Measurements from ENCODE around the gene ZFP36L1. TPM values are rescaled to one million over a fixed set of nuclear protein-coding genes. Genes with fewer than 3 reads are reported as not detected.

Gene ZFP36L1
- total RNA-seq: 434 TPM

GRCh38 chr14:68792979-68793733, at the start of gene ZFP36L1:
TSS of gene ZFP36L1 (minus strand) at chr14:68793067. CDS start at chr14:68792938, 129 bp downstream.
- intact Hi-C loops (cut with DNase I): no loop called here
- DNase-seq (ENCODE audit: low spot score): peak; percentile 97
- peak; percentile 80 for ATAC-seq

GRCh38 chr14:68842298-68842697, 49.4 kb upstream of the ZFP36L1 start:
- DNase-seq (ENCODE audit: low spot score) (no peak), ATAC-seq (no peak)
- intact Hi-C loops (cut with DNase I): no loop called here

GRCh38 chr14:68841016-68841809, 48.3 kb upstream of the ZFP36L1 start:
- DNase-seq (ENCODE audit: low spot score): no peak
- no peak for ATAC-seq
- intact Hi-C loops (cut with DNase I): no loop called here

- no peak for ATAC-seq
- intact Hi-C loops (cut with DNase I): no loop called here
- no peak for DNase-seq (ENCODE audit: low spot score)
Observed at GRCh38 chr14:68840454-68840853, 47.6 kb upstream of the ZFP36L1 start.

- no peak for DNase-seq (ENCODE audit: low spot score)
- ATAC-seq: no peak
- intact Hi-C loops (cut with DNase I): no loop called here
Observed at GRCh38 chr14:68836082-68836481, 43.2 kb upstream of the ZFP36L1 start.

- ATAC-seq: peak; percentile 39
- intact Hi-C loops (cut with DNase I): no loop called here
Observed at GRCh38 chr14:68834816-68835215, 41.9 kb upstream of the ZFP36L1 start.

GRCh38 chr14:68828698-68829097, 35.8 kb upstream of the ZFP36L1 start:
- no peak for ATAC-seq
- intact Hi-C loops (cut with DNase I): no loop called here
- no peak for DNase-seq (ENCODE audit: low spot score)

More at GRCh38 chr14:68834816-68835215, 41.9 kb upstream of the ZFP36L1 start:
- DNase-seq (ENCODE audit: low spot score): no peak

- intact Hi-C loops (cut with DNase I): no loop called here
- DNase-seq (ENCODE audit: low spot score): no peak
- no peak for ATAC-seq
Observed at GRCh38 chr14:68825729-68826128, 32.9 kb upstream of the ZFP36L1 start.

- ATAC-seq: peak; percentile 95
- intact Hi-C loops (cut with DNase I): no loop called here
Observed at GRCh38 chr14:68824517-68825347, 31.9 kb upstream of the ZFP36L1 start.

GRCh38 chr14:68824207-68824516, 31.3 kb upstream of the ZFP36L1 start:
- intact Hi-C loops (cut with DNase I): no loop called here
- no peak for DNase-seq (ENCODE audit: low spot score)
- ATAC-seq: no peak

More at GRCh38 chr14:68824517-68825347, 31.9 kb upstream of the ZFP36L1 start:
- peak; percentile 91 for DNase-seq (ENCODE audit: low spot score)

GRCh38 chr14:68823434-68824206, 30.8 kb upstream of the ZFP36L1 start:
- intact Hi-C loops (cut with DNase I): no loop called here
- ATAC-seq (no peak), DNase-seq (ENCODE audit: low spot score) (no peak)

GRCh38 chr14:68822926-68823325, 30.1 kb upstream of the ZFP36L1 start:
- intact Hi-C loops (cut with DNase I): no loop called here
- no peak for DNase-seq (ENCODE audit: low spot score)
- ATAC-seq: no peak

- ATAC-seq: no peak
- intact Hi-C loops (cut with DNase I): no loop called here
- DNase-seq (ENCODE audit: low spot score): no peak
Observed at GRCh38 chr14:68822132-68822651, 29.3 kb upstream of the ZFP36L1 start.

- DNase-seq (ENCODE audit: low spot score): no peak
- no peak for ATAC-seq
- intact Hi-C loops (cut with DNase I): no loop called here
Observed at GRCh38 chr14:68820999-68821683, 28.3 kb upstream of the ZFP36L1 start.

GRCh38 chr14:68820536-68820935, 27.7 kb upstream of the ZFP36L1 start:
- no peak for ATAC-seq
- intact Hi-C loops (cut with DNase I): no loop called here
- no peak for DNase-seq (ENCODE audit: low spot score)

GRCh38 chr14:68820119-68820518, 27.3 kb upstream of the ZFP36L1 start:
- no peak for DNase-seq (ENCODE audit: low spot score)
- no peak for ATAC-seq
- intact Hi-C loops (cut with DNase I): no loop called here

GRCh38 chr14:68819260-68819691, 26.4 kb upstream of the ZFP36L1 start:
- ATAC-seq: peak; percentile 22
- no peak for DNase-seq (ENCODE audit: low spot score)
- intact Hi-C loops (cut with DNase I): loop anchor here (2.0 to 5.0 kb wide), 2 partner anchors 572 to 886 kb away; no protein-coding TSS in a partner anchor
